HepG2 (cell line): ENCODE measurements around the gene MPIG6B. TPM values are rescaled to one million over a fixed set of nuclear protein-coding genes. Genes with fewer than 3 reads are reported as not detected.

Experiments
- AHR ChIP-seq: IDR thresholded peaks from 2 replicates; pipeline ENCODE4 v1.6.1; 2018; ENCODE audit warnings: missing genetic modification reagents, missing compliant biosample characterization
- CREB3 ChIP-seq: sonication (generic); formaldehyde crosslinking; IDR thresholded peaks from 2 replicates; pipeline ENCODE4 v1.5.0; 2020; ENCODE audit warnings: missing genetic modification reagents
- ETV5 ChIP-seq: IDR thresholded peaks from 2 replicates; pipeline ENCODE4 v1.6.1; 2018; ENCODE audit warnings: missing biosample characterization, missing genetic modification reagents, inconsistent platforms, borderline replicate concordance
- FOXK2 ChIP-seq: fragments of 450-650 bp; IDR thresholded peaks from 2 replicates; pipeline ENCODE4 v1.6.1; 2016
- HNRNPL ChIP-seq: fragments of 200-400 bp; formaldehyde crosslinking; IDR thresholded peaks from 2 replicates; pipeline ENCODE4 v1.6.1; 2017; ENCODE audit warnings: mild to moderate bottlenecking, low read depth, low read length
- IKZF1 ChIP-seq: fragments of 450-650 bp; IDR thresholded peaks from 2 replicates; pipeline ENCODE4 v1.7.1; 2016
- NFE2L2 ChIP-seq: fragments of 150-350 bp; IDR thresholded peaks from 2 replicates; pipeline ENCODE4 v1.6.1; 2014; ENCODE audit warnings: low read length
- SRF ChIP-seq: IDR thresholded peaks from 2 replicates; pipeline ENCODE4 v1.6.1; 2011; ENCODE audit warnings: mild to moderate bottlenecking, low read depth, low read length, moderate library complexity
- XBP1 ChIP-seq: sonication (generic); formaldehyde crosslinking; IDR thresholded peaks from 2 replicates; pipeline ENCODE4 v1.5.0; 2020; ENCODE audit warnings: missing genetic modification reagents
- YEATS2 ChIP-seq: sonication (generic); formaldehyde crosslinking; IDR thresholded peaks from 2 replicates; pipeline ENCODE4 v1.4.0; 2020; ENCODE audit warnings: missing genetic modification reagents, borderline replicate concordance
- ZBTB3 ChIP-seq: sonication (generic); formaldehyde crosslinking; IDR thresholded peaks from 2 replicates; pipeline ENCODE4 v1.4.0; 2020; ENCODE audit warnings: low read depth, mild to moderate bottlenecking, moderate library complexity, missing genetic modification reagents, borderline replicate concordance
- ZC3H4 ChIP-seq: sonication (generic); formaldehyde crosslinking; IDR thresholded peaks from 2 replicates; pipeline ENCODE4 v1.4.0; 2020; ENCODE audit warnings: missing genetic modification reagents, borderline replicate concordance
- ZNF614 ChIP-seq: IDR thresholded peaks from 2 replicates; pipeline ENCODE4 v1.6.1; 2018; ENCODE audit warnings: missing biosample characterization, missing genetic modification reagents, inconsistent platforms, borderline replicate concordance
- polyA plus RNA-seq, 8 experiments: library from polyadenylated mRNA; depleted of rRNA in 3 of 8; stranded (reverse) in 7 of 8; unstranded in 1 of 8; fragments of >200 nt; fragmentation: Illumina TruSeq in 4 of 8; extraction: Trizol in 4 of 8; gene quantifications; 2 replicates each; pipeline versions ENCODE4 v1.2.1 to v1.2.3, GENCODE V29; 2011 to 2016; ENCODE audit warnings: low read depth in 4 of 8, missing spikeins in 1 of 8, mixed read lengths in 1 of 8; ENCODE audit not compliant: insufficient read depth in 1 of 8
- total RNA-seq, 5 experiments: library from RNA; depleted of rRNA; stranded (reverse); fragments of >200 nt; fragmentation: Illumina TruSeq; extraction: Trizol; gene quantifications; 2 replicates each; pipeline ENCODE4 v1.2.3, GENCODE V29; 2016; ENCODE audit warnings: low read depth in 1 of 5
- TF ChIP-seq, protein P1 (sequence below), 2 experiments: IDR thresholded peaks; 2 replicates each; pipeline ENCODE4 v1.6.1; 2011 to 2012; ENCODE audit warnings: low read length in 2 of 2, borderline replicate concordance in 1 of 2, low read depth in 1 of 2, mild to moderate bottlenecking in 1 of 2, moderate library complexity in 1 of 2
- TF ChIP-seq, protein P2 (sequence below): IDR thresholded peaks from 2 replicates; pipeline ENCODE4 v1.6.1; 2016; ENCODE audit warnings: mild to moderate bottlenecking
- TF ChIP-seq, protein P3 (sequence below): sonication (generic); formaldehyde crosslinking; IDR thresholded peaks from 2 replicates; pipeline ENCODE4 v1.8.1; 2023; ENCODE audit warnings: mild to moderate bottlenecking, missing genetic modification reagents
- TF ChIP-seq, protein P4 (sequence below): sonication (generic); formaldehyde crosslinking; conservative IDR thresholded peaks from 2 replicates; pipeline ENCODE4 v1.8.1; 2023; ENCODE audit warnings: missing genetic modification reagents
- TF ChIP-seq, protein P5 (sequence below): sonication (generic); formaldehyde crosslinking; IDR thresholded peaks from 2 replicates; pipeline ENCODE4 v1.4.0; 2020; ENCODE audit warnings: missing genetic modification reagents

The MPIG6B gene
- total and polyA plus RNA-seq, 2 of the 13 experiments (the other 11 are each of a cell fraction or from before 2014, with no cell fraction given) = not detected

DNA sequence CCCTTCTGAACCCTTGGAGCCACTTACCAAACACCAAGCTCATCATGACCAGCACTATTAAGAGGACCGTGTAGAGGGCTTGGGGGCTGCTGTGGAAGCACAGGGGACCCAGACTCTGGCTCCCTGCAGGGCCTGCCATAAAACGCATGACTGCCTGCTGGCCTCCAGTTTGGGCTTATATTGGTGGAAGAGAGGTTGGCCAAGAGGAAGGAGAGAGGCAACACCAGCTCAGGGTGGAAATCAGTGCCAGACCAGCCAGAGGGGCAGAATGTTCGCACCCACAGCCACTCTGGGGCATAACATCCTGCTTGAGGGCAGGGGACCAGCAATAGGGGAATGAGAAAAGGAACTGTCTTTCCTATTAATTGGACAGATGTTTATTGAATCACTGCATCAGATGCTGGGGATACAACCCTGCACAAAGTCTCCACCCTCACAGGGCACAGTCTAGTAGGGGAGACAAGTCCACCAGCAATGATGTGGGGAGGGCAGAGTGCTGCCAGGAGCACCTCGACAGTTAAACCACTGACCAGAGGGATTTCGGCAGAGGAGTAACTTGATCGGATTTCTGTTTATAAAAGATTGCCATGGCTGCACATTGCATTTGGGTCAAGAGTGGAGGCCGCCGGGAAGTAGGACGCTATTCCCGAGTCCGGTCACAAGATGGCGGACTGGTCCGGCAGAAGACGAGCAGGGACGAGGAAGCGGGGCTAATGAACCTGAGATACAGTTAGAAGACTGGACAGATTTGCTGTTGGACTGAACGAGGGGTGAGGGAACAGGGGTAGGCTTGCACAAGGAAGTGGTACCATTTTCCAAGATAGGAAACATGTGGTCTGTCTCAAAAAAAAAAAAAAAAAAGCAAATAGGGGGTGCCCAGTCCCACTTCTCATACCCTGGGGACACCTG lies 42.7 kb upstream of the MPIG6B start, which contains the start of gene LY6G5C (continued):
- TF ChIP-seq, protein P1, sequence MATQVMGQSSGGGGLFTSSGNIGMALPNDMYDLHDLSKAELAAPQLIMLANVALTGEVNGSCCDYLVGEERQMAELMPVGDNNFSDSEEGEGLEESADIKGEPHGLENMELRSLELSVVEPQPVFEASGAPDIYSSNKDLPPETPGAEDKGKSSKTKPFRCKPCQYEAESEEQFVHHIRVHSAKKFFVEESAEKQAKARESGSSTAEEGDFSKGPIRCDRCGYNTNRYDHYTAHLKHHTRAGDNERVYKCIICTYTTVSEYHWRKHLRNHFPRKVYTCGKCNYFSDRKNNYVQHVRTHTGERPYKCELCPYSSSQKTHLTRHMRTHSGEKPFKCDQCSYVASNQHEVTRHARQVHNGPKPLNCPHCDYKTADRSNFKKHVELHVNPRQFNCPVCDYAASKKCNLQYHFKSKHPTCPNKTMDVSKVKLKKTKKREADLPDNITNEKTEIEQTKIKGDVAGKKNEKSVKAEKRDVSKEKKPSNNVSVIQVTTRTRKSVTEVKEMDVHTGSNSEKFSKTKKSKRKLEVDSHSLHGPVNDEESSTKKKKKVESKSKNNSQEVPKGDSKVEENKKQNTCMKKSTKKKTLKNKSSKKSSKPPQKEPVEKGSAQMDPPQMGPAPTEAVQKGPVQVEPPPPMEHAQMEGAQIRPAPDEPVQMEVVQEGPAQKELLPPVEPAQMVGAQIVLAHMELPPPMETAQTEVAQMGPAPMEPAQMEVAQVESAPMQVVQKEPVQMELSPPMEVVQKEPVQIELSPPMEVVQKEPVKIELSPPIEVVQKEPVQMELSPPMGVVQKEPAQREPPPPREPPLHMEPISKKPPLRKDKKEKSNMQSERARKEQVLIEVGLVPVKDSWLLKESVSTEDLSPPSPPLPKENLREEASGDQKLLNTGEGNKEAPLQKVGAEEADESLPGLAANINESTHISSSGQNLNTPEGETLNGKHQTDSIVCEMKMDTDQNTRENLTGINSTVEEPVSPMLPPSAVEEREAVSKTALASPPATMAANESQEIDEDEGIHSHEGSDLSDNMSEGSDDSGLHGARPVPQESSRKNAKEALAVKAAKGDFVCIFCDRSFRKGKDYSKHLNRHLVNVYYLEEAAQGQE (IDR thresholded peaks at IDR 0.05; ENCODE audit: borderline replicate concordance in 1 of 2, low read depth in 1 of 2, low read length in 2 of 2) = no peak
- TF ChIP-seq ZNF614 (CRISPR knock-in tag) (peak; percentile 98), IKZF1 (no peak), AHR (CRISPR knock-in tag) (peak; percentile 44; the same call in 1 of the 2 replicates), FOXK2 (no peak), ZBTB3 (CRISPR knock-in tag) (no peak), HNRNPL (no peak), ETV5 (CRISPR knock-in tag) (peak; percentile 5; the same call in 1 of the 2 replicates), NFE2L2 (no peak), XBP1 (no peak), ZC3H4 (no peak), SRF (no peak), YEATS2 (CRISPR knock-in tag) (no peak), CREB3 (CRISPR knock-in tag) (no peak)
- TF ChIP-seq, protein P2, sequence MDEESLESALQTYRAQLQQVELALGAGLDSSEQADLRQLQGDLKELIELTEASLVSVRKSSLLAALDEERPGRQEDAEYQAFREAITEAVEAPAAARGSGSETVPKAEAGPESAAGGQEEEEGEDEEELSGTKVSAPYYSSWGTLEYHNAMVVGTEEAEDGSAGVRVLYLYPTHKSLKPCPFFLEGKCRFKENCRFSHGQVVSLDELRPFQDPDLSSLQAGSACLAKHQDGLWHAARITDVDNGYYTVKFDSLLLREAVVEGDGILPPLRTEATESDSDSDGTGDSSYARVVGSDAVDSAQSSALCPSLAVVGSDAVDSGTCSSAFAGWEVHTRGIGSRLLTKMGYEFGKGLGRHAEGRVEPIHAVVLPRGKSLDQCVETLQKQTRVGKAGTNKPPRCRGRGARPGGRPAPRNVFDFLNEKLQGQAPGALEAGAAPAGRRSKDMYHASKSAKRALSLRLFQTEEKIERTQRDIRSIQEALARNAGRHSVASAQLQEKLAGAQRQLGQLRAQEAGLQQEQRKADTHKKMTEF (CRISPR knock-in tag) = 0 out of 2 replicates have a peak, but pooled peaks have one; percentile 33
- TF ChIP-seq, protein P3, sequence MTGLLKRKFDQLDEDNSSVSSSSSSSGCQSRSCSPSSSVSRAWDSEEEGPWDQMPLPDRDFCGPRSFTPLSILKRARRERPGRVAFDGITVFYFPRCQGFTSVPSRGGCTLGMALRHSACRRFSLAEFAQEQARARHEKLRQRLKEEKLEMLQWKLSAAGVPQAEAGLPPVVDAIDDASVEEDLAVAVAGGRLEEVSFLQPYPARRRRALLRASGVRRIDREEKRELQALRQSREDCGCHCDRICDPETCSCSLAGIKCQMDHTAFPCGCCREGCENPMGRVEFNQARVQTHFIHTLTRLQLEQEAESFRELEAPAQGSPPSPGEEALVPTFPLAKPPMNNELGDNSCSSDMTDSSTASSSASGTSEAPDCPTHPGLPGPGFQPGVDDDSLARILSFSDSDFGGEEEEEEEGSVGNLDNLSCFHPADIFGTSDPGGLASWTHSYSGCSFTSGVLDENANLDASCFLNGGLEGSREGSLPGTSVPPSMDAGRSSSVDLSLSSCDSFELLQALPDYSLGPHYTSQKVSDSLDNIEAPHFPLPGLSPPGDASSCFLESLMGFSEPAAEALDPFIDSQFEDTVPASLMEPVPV = 0 out of 2 replicates have a peak, but pooled peaks have one; percentile 15
- TF ChIP-seq, protein P4, sequence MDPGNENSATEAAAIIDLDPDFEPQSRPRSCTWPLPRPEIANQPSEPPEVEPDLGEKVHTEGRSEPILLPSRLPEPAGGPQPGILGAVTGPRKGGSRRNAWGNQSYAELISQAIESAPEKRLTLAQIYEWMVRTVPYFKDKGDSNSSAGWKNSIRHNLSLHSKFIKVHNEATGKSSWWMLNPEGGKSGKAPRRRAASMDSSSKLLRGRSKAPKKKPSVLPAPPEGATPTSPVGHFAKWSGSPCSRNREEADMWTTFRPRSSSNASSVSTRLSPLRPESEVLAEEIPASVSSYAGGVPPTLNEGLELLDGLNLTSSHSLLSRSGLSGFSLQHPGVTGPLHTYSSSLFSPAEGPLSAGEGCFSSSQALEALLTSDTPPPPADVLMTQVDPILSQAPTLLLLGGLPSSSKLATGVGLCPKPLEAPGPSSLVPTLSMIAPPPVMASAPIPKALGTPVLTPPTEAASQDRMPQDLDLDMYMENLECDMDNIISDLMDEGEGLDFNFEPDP (CRISPR knock-in tag) = no peak
- TF ChIP-seq, protein P5, sequence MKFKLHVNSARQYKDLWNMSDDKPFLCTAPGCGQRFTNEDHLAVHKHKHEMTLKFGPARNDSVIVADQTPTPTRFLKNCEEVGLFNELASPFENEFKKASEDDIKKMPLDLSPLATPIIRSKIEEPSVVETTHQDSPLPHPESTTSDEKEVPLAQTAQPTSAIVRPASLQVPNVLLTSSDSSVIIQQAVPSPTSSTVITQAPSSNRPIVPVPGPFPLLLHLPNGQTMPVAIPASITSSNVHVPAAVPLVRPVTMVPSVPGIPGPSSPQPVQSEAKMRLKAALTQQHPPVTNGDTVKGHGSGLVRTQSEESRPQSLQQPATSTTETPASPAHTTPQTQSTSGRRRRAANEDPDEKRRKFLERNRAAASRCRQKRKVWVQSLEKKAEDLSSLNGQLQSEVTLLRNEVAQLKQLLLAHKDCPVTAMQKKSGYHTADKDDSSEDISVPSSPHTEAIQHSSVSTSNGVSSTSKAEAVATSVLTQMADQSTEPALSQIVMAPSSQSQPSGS = 0 out of 2 replicates have a peak, but pooled peaks have one; percentile 31
